HG03571 (cell line): ENCODE measurements around the gene SORCS2.

Experiments used
- ATAC-seq: cut with Tn5 transposase; IDR thresholded peaks from one replicate; pipeline ENCODE4 v1.9.1; 2021; ENCODE audit not compliant: unreplicated experiment

Gene SORCS2

GRCh38 chr4:7487502-7487901 is 295.2 kb downstream of the SORCS2 start:
- no peak for ATAC-seq

- no peak for ATAC-seq
These were observed 295.8 kb downstream of the SORCS2 start for GRCh38 chr4:7487998-7488671.

GRCh38 chr4:7491915-7492314 is 299.6 kb downstream of the SORCS2 start:
- no peak for ATAC-seq

- no peak for ATAC-seq
These were observed 306.3 kb downstream of the SORCS2 start for GRCh38 chr4:7498446-7499200.

GRCh38 chr4:7499661-7500060 is 307.3 kb downstream of the SORCS2 start:
- no peak for ATAC-seq

GRCh38 chr4:7500404-7500803 is 308.1 kb downstream of the SORCS2 start:
- ATAC-seq: no peak

GRCh38 chr4:7501314-7501713 is 309.0 kb downstream of the SORCS2 start:
- no peak for ATAC-seq

- no peak for ATAC-seq
These were observed 309.5 kb downstream of the SORCS2 start for GRCh38 chr4:7501873-7502272.

GRCh38 chr4:7503559-7504249 is 311.4 kb downstream of the SORCS2 start:
- ATAC-seq: no peak

GRCh38 chr4:7505116-7505900 is 313.0 kb downstream of the SORCS2 start:
- no peak for ATAC-seq

- ATAC-seq: no peak
These were observed 313.8 kb downstream of the SORCS2 start for GRCh38 chr4:7506119-7506518.

GRCh38 chr4:7506572-7506971 is 314.2 kb downstream of the SORCS2 start:
- no peak for ATAC-seq

GRCh38 chr4:7507381-7507780 is 315.0 kb downstream of the SORCS2 start:
- ATAC-seq: no peak

- ATAC-seq: no peak
These were observed 317.7 kb downstream of the SORCS2 start for GRCh38 chr4:7510066-7510465.

GRCh38 chr4:7510538-7510937 is 318.2 kb downstream of the SORCS2 start:
- no peak for ATAC-seq

GRCh38 chr4:7511525-7511924 is 319.2 kb downstream of the SORCS2 start:
- no peak for ATAC-seq

- no peak for ATAC-seq
These were observed 320.1 kb downstream of the SORCS2 start for GRCh38 chr4:7512428-7512827.

GRCh38 chr4:7512946-7513345 is 320.6 kb downstream of the SORCS2 start:
- no peak for ATAC-seq

- ATAC-seq: no peak
These were observed 321.3 kb downstream of the SORCS2 start for GRCh38 chr4:7513671-7514070.

GRCh38 chr4:7514281-7514680 is 321.9 kb downstream of the SORCS2 start:
- ATAC-seq: no peak

- ATAC-seq: no peak
These were observed 322.5 kb downstream of the SORCS2 start for GRCh38 chr4:7514789-7515188.
